Endometrial microvascular endothelial cells (primary cell): ENCODE measurements around the gene TECPR2. TPM values are rescaled to one million over a fixed set of nuclear protein-coding genes. Genes with fewer than 3 reads are reported as not detected.

ENCODE experiments used
- total RNA-seq: library from RNA; depleted of rRNA; stranded (reverse); fragments of >200 nt; gene quantifications from one replicate; pipeline ENCODE4 v1.2.3, GENCODE V29; 2015; ENCODE audit errors: inconsistent ontology term

The TECPR2 gene
- total RNA-seq, 1 donor from 2014 or later: 8.9 TPM

Other genes starting within 250 kb of the TECPR2 start
- gene WDR20, start 223.0 kb upstream of the TECPR2 start, total RNA-seq: 13.9 TPM
- gene MOK, start 57.8 kb upstream of the TECPR2 start, total RNA-seq: 7.5 TPM
- gene ZNF839, start 43.2 kb upstream of the TECPR2 start, total RNA-seq: 6.1 TPM
- 48.0 TPM for gene CINP, start 51 bp upstream of the TECPR2 start, total RNA-seq
- 16.4 TPM for gene ANKRD9, start 146.8 kb downstream of the TECPR2 start, total RNA-seq
- 16.4 TPM for gene RCOR1, start 229.7 kb downstream of the TECPR2 start, total RNA-seq